Activated T-helper 1 cell treated with Interleukin-2 at 50 U/mL for 16 hours (primary cell): ENCODE results near the gene TRAF5.

ENCODE experiments used
- DNase-seq: peaks from one replicate; pipeline ENCODE4 v3.0.0-alpha.2; 2020; ENCODE audit warnings: low read depth

Gene TRAF5

GRCh38 chr1:211328084-211328694 is 1.6 kb downstream of the TRAF5 start:
- DNase-seq: no peak

- DNase-seq: no peak
Observed at GRCh38 chr1:211328866-211329475, 2.3 kb downstream of the TRAF5 start.

- no peak for DNase-seq
Observed at GRCh38 chr1:211329764-211330201, 3.1 kb downstream of the TRAF5 start.

- no peak for DNase-seq
Observed at GRCh38 chr1:211330282-211330936, 3.8 kb downstream of the TRAF5 start.

GRCh38 chr1:211331011-211331709 is 4.5 kb downstream of the TRAF5 start:
- DNase-seq: no peak

GRCh38 chr1:211332036-211332616 is 5.5 kb downstream of the TRAF5 start:
- DNase-seq: no peak

- DNase-seq: no peak
Observed at GRCh38 chr1:211332830-211333229, 6.2 kb downstream of the TRAF5 start.

- DNase-seq: no peak
Observed at GRCh38 chr1:211333906-211334305, 7.3 kb downstream of the TRAF5 start.

- DNase-seq: no peak
Observed at GRCh38 chr1:211334986-211335385, 8.4 kb downstream of the TRAF5 start.

GRCh38 chr1:211335522-211336157 is 9.0 kb downstream of the TRAF5 start:
- DNase-seq: no peak

GRCh38 chr1:211336161-211336560 is 9.5 kb downstream of the TRAF5 start:
- DNase-seq: no peak

- no peak for DNase-seq
Observed at GRCh38 chr1:211336775-211337174, 10.1 kb downstream of the TRAF5 start.

- DNase-seq: no peak
Observed at GRCh38 chr1:211337430-211338223, 11.0 kb downstream of the TRAF5 start.

GRCh38 chr1:211338224-211338620 is 11.6 kb downstream of the TRAF5 start:
- DNase-seq: no peak

- DNase-seq: no peak
Observed at GRCh38 chr1:211339631-211340041, 13.0 kb downstream of the TRAF5 start.

GRCh38 chr1:211340622-211341507 is 14.2 kb downstream of the TRAF5 start:
- DNase-seq: no peak

- no peak for DNase-seq
Observed at GRCh38 chr1:211341999-211342398, 15.4 kb downstream of the TRAF5 start.

GRCh38 chr1:211343607-211344006 is 17.0 kb downstream of the TRAF5 start:
- no peak for DNase-seq

GRCh38 chr1:211344152-211344618 is 17.6 kb downstream of the TRAF5 start:
- no peak for DNase-seq

- no peak for DNase-seq
Observed at GRCh38 chr1:211345719-211346118, 19.1 kb downstream of the TRAF5 start.
